MCF 10A (cell line): Measurements from ENCODE around the gene PIGO. TPM values are rescaled to one million over a fixed set of nuclear protein-coding genes. Genes with fewer than 3 reads are reported as not detected.

Source experiments
- BruUV-seq: library from RNA; stranded (reverse); fragments of 400-500 nt; replicated peaks from 2 replicates; lab custom pipeline; 2021; lab: Mats Ljungman, UMichigan
- CTCF ChIA-PET: fragments of 300-600 bp; sonication (Branson Sonifier 250); formaldehyde crosslinking; extraction: SDS; loops from one replicate; lab custom pipeline; 2021; ENCODE audit warnings: antibody characterized with exemption, inconsistent platforms; lab: Yijun Ruan, JAX
- POLR2A ChIA-PET: fragments of 300-600, 350-650 bp; sonication (Branson Sonifier 250); formaldehyde crosslinking; extraction: SDS; loops from one replicate; lab custom pipeline; 2020; ENCODE audit warnings: antibody characterized with exemption, inconsistent platforms; lab: Yijun Ruan, JAX
- DNase-seq: peaks from one replicate; pipeline ENCODE4 v3.0.0-alpha.2; 2018; ENCODE audit not compliant: unreplicated experiment
- H3K27ac Mint-ChIP-seq: one replicate; pipeline ENCODE4 v1.8.0; 2022; ENCODE audit warnings: mild to moderate bottlenecking, low read depth, mixed read lengths; ENCODE audit not compliant: unreplicated experiment
- H3K27me3 Mint-ChIP-seq: one replicate; pipeline ENCODE4 v1.8.0; 2022; ENCODE audit warnings: mixed read lengths; ENCODE audit not compliant: insufficient read depth, unreplicated experiment
- H3K36me3 Mint-ChIP-seq: one replicate; pipeline ENCODE4 v1.8.0; 2022; ENCODE audit warnings: mild to moderate bottlenecking, moderate library complexity, mixed read lengths; ENCODE audit not compliant: insufficient read depth, unreplicated experiment
- H3K4me1 Mint-ChIP-seq: one replicate; pipeline ENCODE4 v1.8.0; 2022; ENCODE audit warnings: mixed read lengths; ENCODE audit not compliant: insufficient read depth, unreplicated experiment
- H3K4me3 Mint-ChIP-seq: one replicate; pipeline ENCODE4 v1.8.0; 2022; ENCODE audit warnings: mild to moderate bottlenecking, moderate library complexity, mixed read lengths; ENCODE audit not compliant: unreplicated experiment
- H3K9me3 Mint-ChIP-seq: one replicate; pipeline ENCODE4 v1.8.0; 2022; ENCODE audit warnings: mixed read lengths; ENCODE audit not compliant: unreplicated experiment
- intact Hi-C: fragments of 100-400 bp; cut with micrococcal nuclease; formaldehyde crosslinking; loops from 2 replicates; pipeline ENCODE4 v1.14.1; 2022
- total RNA-seq: library from RNA; stranded (reverse); gene quantifications from 2 replicates; pipeline ENCODE4 v1.2.3, GENCODE V29; 2022
- TF ChIP-seq, protein P1 (sequence below): fragments of 200-600 bp; IDR thresholded peaks from one replicate; pipeline ENCODE4 v1.8.0; 2022; ENCODE audit warnings: antibody characterized with exemption, mild to moderate bottlenecking; ENCODE audit not compliant: unreplicated experiment

PIGO gene
- total RNA-seq, 1 experiment from 2014 or later, result 39.2 TPM

DNA sequence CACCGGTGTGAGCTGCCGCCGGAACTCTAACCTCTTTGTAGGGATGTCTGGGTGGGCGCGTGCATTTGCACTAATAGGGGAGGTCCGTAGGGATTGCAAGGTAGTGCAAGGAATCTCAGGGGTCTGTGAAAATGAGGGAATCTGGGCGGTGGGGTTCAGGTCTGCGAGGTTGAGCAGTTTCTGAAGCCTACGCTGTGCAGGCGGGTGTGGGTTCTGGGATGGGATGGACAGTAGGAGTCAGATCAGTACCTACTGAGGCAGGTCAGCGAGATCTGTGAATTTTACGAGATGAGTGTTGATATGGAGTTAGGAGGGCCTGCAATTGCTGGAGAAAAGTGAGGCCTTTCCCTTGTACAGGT is 20.1 kb upstream of the PIGO start:
- intact Hi-C loops, result loop anchor here (1.0 to 10.0 kb wide), 6 partner anchors 46 to 488 kb away; partner anchors contain the start of genes TESK1 and UNC13B
- CTCF ChIA-PET, result interaction anchor here (0.5 to 4.7 kb wide), 13 partner anchors 74 to 402 kb away, joined by 3 to 36 read pairs (median 6); no protein-coding TSS in a partner anchor
- POLR2A ChIA-PET, result interaction anchor here (0.6 to 8.9 kb wide), 17 partner anchors 13 to 614 kb away, joined by 3 to 97 read pairs (median 4); partner anchors contain the start of genes FANCG, PIGO, STOML2 and UNC13B
- Mint-ChIP-seq H3K36me3 (peaks cover 5% of the 10 kb centered on the region), H3K4me3 (peak overlapping the region; percentile 88), H3K27me3 (no peaks in the 10 kb centered on the region), H3K27ac (peak overlapping the region; percentile 78), H3K9me3 (no peaks in the 10 kb centered on the region), H3K4me1 (peaks cover 35% of the 10 kb centered on the region)
- TF ChIP-seq, protein P1, sequence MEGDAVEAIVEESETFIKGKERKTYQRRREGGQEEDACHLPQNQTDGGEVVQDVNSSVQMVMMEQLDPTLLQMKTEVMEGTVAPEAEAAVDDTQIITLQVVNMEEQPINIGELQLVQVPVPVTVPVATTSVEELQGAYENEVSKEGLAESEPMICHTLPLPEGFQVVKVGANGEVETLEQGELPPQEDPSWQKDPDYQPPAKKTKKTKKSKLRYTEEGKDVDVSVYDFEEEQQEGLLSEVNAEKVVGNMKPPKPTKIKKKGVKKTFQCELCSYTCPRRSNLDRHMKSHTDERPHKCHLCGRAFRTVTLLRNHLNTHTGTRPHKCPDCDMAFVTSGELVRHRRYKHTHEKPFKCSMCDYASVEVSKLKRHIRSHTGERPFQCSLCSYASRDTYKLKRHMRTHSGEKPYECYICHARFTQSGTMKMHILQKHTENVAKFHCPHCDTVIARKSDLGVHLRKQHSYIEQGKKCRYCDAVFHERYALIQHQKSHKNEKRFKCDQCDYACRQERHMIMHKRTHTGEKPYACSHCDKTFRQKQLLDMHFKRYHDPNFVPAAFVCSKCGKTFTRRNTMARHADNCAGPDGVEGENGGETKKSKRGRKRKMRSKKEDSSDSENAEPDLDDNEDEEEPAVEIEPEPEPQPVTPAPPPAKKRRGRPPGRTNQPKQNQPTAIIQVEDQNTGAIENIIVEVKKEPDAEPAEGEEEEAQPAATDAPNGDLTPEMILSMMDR, result no peak
- no peak for DNase-seq
- BruUV-seq, result no TSS peak

DNA sequence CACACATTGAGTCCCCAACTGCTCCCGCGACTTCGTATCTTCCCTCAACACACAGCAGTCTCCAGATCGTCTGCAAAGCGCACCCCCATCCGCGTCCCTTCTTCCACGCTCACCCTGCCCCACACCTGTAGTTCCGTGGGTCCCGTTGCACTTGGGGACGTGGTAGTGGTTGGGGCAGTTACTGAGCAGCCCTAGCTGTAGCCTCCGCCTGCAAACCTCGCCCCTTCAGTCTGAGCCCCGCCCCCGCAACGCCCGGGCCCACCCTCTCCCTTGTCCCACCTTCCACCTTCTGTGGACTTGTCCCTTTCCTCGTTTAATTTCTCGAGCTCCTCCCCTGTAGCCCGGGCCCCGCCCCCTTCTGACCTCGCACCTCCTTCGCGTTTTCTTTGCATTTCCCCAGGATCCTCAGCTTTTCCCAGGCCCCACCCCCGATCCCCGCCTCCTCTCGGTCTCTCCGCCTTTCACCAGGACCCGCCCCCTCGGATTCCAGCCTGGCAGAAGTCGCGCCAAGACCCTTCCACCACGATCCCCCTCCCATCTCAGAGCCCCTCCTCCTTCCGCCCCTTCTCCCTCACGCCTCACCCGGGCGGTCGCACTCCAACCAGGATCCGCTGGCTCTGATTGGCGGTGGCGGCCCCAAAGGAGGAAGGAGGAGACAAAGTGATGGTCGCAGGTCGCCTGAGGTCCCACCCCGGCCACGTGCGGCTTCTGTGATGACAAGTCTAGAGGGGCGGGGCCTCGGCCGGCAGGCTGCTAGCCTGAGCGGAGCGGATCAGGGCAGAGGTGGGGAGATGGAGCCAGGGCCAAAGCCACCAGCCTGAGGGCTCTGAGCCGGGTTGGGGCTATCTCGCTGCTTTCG is 19.5 kb upstream of the PIGO start, which contains the start of gene ATOSB:
Gene ATOSB, minus strand, starts transcription at position 183 of the 859 bp plus-strand sequence. CDS start 7,588 bp downstream, outside the sequence.
- Mint-ChIP-seq H3K27me3 (no peaks in the 10 kb centered on the region), H3K36me3 (peaks cover 5% of the 10 kb centered on the region), H3K9me3 (no peaks in the 10 kb centered on the region), H3K27ac (peak within 1 kb of the TSS; percentile 78), H3K4me3 (peak within 1 kb of the TSS; percentile 88), H3K4me1 (peaks cover 39% of the 10 kb centered on the region)
- TF ChIP-seq, protein P1, result no peak
- no TSS peak for BruUV-seq
- intact Hi-C loops, result loop anchor here (1.0 to 10.0 kb wide), 6 partner anchors 47 to 489 kb away; partner anchors contain the start of genes TESK1 and UNC13B
- ChIA-PET POLR2A (interaction anchor here (0.6 to 8.9 kb wide), 23 partner anchors 13 to 616 kb away, joined by 3 to 97 read pairs (median 4); partner anchors contain the start of genes CCDC107, CREB3, FANCG and PIGO), CTCF (interaction anchor here (0.5 to 4.7 kb wide), 13 partner anchors 21 to 481 kb away, joined by 3 to 36 read pairs (median 4); no protein-coding TSS in a partner anchor)
- DNase-seq, result peak; percentile 97

DNA sequence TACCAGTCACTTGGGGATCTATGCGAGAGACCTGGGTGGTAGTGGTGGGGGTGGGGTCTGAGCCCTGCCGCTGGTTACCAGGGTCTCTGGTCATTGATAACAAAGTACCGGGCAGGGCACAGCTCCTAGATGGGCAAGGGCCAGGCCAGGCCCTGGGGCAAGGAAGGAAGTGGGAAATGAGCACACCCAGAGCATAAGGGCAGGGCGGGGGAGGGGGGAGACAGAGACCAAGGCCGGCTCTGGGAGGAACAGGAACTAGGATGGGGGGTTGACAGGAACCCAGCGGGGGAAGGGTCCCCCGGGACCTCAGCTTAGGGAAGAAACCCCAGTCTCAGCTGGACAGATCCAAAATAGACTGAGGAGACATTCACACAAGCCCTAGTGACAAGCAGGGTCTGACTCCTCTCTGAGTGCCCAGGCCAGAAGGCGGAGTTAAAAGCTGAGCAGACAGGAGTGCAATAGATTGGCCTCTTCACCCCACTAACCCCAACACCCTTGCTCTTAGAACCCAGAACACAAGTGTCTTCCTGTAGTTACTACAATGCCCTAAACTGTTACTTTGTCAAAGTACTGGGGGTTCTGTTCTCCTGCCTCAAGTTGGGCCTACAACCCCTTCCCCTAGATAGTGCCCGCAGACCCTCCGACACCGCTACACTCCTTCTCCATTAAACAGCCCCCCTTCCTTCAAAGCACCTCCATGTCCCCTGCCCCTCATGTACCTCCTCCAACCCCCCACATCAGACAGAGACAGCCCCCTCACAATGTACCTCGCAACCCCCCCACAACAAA is 18.6 kb upstream of the PIGO start:
- H3K4me3 Mint-ChIP-seq, result peak overlapping the region; percentile 88
- TF ChIP-seq, protein P1, result no peak
- POLR2A ChIA-PET, result interaction anchor here (0.7 to 8.9 kb wide), 29 partner anchors 13 to 617 kb away, joined by 3 to 97 read pairs (median 4); partner anchors contain the start of genes CCDC107, CREB3, FANCG and PIGO
- peak overlapping the region; percentile 78 for H3K27ac Mint-ChIP-seq
- H3K4me1 Mint-ChIP-seq, result peaks cover 48% of the 10 kb centered on the region
- peaks cover 5% of the 10 kb centered on the region for H3K36me3 Mint-ChIP-seq
- peak; percentile 68 for DNase-seq
- no peaks in the 10 kb centered on the region for H3K9me3 Mint-ChIP-seq
- no peaks in the 10 kb centered on the region for H3K27me3 Mint-ChIP-seq
- intact Hi-C loops, result loop anchor here (5.0 to 10.0 kb wide), 2 partner anchors 490 to 617 kb away; partner anchors contain the start of genes CREB3, TESK1 and TLN1
- CTCF ChIA-PET, result interaction anchor here (0.7 to 4.7 kb wide), 9 partner anchors 20 to 497 kb away, joined by 3 to 36 read pairs (median 6); no protein-coding TSS in a partner anchor
- BruUV-seq, result TSS peak; percentile 40
